Ecto neural progenitor cell (in vitro differentiated cells): ENCODE data around the gene SLC22A8.
"Not testable (repeated sequence)": the region's sequence is repeated elsewhere in the genome, so short reads cannot be mapped to it uniquely, and the experiment has no call there.

Source experiments
- DNase-seq: peaks from one replicate; pipeline ENCODE4 v3.0.0-alpha.2; 2018; ENCODE audit warnings: low spot score

The SLC22A8 gene

DNA sequence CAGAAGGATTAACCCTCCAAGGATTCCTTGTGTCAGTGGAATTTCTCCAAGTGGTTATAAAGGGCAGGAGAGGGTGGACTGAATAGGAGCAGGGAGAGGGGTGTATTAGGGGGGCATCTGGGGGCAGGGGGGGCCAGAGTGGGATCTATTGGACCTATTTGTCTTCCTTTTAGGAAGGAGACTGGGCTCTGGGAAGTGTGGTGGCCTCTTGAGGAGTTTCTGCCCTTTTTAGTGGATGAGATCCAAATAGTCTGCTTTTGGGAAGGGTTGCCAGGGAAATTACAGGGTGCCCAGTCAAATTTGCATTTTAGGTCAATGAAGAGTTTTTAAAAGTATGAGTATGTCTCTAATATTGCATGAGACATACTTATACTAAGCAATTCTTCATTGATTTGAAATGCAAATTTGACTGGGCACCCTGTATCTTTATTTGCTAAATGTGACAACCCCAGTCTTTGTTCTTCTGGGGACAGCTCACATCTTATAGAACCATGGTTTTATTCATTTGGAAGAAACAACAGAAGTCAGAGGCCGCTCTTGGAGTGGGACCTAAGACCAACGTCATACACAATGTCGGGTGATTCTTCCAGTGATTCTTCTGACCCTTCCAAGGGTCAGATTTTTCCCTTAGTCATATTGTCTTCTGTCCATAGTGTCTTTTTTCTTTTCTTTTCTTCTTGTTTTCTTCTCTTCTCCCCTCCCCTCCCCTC is 30.4 kb downstream of the SLC22A8 start:
- no peak for DNase-seq

DNA sequence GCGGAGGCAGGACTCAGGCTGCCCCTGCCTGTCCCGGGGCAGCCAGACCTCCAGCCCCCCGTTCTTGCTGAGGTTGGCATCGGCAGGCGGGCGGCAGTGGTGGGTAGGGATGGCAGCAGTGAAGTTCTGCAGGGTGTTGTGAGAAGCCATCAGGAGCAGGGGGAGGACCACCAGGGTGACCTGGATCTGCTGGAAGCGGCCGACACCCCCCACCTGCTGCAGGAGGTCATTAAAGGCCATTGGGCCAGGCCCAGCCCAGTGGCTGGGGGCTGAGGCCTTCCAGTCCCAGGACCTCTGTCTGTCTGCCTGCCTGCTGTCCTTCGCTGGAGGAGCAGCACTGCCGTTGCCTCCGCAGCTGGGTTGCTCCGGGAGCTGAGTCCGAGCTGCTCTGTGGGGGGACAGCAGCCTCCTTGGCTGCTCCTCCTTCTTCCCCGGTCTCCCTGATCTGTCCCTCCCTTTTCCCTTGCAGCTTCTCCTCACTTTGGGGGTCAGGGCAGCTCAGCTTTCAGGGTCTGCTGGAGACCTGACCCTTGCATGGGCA is 31.1 kb downstream of the SLC22A8 start, which contains the start of gene SLC22A6:
Gene SLC22A6, minus strand, starts transcription at position 517 of the 541 bp plus-strand sequence. Its CDS starts 277 bp downstream, at position 240.
- DNase-seq: peak; percentile 72

DNA sequence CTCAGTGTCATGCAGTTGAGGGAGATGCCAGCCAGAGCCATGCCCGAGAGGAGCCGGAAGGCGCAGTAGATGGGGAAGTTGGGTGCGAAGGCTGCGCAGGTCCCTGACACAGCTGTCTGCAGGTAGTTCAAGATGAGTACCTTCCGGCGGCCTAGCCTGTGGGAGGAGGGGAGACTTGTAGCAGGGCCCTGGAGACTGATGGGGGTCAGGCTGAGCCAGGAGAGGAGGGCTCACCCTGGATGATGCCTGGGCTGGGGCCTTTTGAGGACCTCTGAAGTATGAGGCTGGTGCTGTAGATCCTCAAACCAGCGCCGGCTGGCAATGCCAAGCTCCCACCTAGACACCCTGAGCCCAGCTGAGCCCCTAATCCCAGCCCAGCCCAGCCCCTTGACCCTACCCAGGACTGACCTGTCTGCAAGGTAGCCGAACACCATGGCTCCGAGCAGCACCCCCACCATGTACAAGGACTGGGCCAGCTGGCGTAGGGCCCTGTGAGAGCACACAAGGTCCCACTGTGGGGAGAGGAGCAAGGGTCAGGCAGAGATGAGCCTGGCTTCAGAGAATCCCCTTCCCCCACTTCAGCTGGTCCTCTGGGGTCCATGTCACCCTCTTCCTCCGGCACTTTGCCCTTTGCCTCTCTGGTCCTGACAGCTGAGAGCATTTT is 32.0 kb downstream of the SLC22A8 start:
- no peak for DNase-seq

DNA sequence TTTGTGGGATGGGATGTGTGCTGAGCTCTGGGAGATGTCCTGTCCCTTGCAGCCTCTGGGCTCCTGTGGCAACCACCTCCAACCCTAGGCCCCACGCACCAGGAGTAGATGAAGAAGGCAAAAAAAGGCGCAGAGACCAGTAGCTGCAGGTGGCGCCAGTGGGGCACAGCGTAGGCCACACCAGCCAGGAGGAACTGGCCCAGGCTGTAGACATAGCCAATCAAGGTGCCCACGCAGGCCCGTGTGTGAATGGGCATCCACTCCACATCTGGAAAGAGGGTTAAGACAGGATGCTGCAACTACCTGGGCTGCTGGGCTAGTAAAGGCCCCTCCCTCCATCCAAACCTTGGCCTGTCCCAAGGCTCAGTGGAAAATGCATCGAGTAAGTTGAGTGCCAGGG is 33.9 kb downstream of the SLC22A8 start:
- no peak for DNase-seq

DNA sequence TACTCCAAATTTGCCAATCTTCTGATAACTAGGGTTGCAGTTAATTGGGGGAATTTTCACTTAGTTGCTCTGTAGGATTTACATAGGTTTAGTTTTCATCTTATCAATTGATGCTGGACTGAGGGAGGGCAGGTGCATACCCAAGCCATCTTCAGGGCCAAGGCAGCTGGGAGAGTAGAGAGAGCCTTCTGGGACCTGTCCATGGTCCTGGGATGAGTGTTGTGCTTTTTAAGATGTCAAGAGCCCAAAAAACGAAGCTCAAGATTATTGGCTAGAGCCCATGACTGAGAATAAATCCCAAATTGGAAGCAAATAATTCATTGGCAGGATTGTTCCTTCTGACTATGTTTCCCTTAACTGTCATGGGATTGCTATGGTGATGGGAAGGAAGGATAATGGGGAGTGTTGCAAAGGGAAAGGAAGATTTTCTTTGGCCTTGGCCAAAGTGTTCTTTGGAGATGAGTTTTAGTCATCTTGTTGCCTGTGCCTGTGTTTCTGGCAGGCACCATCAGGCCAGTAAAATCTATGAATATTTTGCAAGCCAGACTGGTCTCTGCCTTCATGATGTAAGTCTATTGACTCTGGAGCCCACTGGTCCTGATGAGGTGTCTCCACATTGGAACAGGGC is 35.4 kb downstream of the SLC22A8 start:
- DNase-seq: no peak

DNA sequence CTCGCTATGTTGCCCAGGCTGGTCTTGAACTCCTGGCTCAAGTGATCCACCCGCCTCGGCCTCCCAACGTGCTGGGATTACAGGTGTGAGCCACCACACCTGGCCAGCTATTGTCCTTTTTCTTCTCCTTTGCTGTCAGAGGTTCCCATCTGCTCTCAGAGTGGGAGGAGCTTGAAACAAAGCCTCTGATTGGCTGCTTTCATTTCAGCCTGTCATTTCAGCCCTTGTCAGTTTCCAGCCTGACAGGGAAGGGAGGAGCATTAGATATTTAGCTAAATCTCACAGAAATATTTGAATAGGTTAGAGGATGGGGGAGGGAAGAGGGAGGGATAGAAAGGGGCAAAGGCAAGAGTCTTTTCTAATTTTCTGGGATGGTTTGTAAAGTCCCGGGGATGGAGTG is 39.5 kb downstream of the SLC22A8 start:
- DNase-seq: no peak

DNA sequence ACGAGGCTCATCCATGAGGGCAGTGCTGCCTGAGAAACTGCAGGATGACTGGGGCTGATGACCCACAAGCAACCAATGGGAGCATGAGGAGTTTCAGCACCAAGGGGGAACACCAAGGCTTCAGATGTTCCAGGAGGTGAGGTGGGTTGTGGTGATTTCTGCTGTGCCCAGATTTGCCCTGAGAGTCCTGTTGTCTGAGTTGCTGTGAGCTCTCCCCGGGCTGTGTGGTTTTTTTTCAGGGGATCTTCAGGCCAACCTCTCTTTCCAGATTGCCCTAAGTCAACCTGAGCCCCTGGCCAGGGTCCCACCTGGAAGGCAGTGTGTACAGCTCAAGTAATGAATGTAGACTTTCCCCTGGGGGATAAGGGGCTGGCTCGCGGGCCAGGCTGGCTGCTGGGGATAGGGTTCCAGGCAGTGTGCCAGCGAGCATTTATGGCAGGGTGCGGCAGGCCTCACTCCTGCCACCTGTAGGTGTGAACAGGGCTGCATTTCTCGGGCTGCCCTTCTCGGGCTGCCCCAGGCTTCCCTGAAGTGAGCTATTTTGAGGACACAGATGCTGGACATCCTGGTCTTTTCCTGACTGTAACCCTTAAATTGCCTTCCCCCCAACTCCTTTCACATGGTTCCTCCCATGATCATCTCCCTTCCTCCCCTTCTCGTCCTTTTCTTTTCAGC is 40.7 kb downstream of the SLC22A8 start:
- DNase-seq: peak; percentile 64

DNA sequence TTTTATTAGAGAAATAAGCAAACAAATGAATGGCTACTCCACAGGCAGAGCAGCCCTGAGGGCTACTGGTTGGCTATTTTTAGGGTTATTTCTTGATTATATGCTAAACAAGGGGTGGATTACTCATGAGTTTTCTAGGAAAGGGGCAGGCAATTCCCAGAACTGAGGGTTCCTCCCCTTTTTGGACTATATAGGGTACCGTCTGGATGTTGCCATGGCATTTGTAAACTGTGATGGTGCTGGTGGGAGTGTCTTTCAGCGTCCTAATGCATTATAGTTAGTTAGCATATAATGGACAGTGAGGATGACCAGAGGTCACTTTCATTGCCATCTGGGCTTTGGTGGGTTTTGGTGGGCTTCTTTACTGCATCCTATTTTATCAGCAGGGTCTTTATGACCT is 50.1 kb downstream of the SLC22A8 start:
- no peak for DNase-seq

DNA sequence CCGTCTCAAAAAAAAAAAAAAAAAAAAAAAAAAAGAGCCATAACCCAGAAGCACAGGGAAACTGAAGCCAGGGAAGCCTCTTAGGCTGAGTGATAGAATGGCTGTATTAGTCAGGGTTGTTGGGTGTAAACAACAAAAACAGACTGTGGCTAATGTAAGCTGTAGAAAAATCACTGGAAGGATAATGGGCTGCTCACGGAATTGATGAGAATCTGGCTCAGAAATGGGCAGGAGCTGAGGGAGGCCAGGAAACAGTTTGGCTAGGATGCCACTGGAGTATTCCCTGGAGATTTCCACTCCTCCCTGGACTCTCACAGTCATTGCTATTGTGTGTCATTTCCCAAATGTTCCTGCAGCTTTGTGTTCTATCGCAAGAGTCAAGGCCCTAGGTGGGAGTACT is 53.2 kb downstream of the SLC22A8 start:
- peak; percentile 22 for DNase-seq

DNA sequence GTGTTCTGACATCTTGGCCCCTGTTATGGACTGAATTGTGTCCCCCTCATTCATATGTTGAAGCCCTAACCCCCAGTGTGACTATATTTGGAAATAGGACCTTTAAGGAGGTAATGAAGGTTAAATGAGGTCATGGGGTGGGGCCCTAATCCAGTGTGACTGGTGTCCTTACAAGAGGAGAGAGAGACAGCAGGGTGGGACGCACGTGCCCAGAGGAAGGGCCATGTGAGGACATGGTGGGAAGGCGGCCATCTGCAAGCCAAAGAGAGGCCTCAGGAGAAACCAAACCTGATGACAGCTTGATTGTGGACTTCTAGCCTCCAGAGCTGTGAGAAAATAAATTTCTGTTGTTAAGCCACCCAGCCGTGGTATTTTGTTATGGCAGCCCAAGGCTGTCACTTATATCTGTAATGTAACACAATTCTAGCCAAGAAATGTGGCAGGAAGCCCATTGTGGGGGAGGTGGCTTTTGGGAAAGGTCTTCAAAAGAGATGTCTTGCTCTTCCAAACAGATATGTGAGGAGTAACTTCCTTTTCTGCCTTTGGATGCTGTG is 54.5 kb downstream of the SLC22A8 start:
- peak; percentile 8 for DNase-seq

DNA sequence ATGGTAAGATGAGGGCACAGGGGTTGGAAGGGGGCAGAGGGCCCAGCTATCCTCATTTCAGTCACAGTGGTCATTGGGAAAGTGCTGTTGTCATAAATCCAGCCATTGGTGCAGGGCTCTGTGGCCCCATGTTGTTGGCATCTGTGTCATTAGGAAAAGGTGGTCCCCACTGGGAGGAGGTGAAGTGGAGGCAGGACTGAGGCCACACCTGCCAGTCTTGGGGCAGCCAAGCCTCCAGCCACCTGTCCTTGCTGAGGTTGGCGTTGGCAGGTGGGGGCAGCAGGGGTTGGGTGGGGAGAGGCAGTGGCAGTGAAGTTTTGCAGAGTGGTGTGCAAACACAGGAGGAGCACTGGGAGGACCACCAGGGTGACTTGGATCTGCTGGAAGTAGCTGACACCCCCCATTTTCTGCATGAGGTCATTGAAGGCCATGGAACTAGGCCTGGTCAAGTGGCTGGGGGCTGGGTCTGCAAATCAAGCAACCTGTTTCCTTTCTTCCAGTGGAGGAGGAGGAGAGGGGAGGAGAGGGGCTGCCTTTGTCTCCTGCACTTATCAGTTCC is 56.1 kb downstream of the SLC22A8 start:
- peak; percentile 25 for DNase-seq

DNA sequence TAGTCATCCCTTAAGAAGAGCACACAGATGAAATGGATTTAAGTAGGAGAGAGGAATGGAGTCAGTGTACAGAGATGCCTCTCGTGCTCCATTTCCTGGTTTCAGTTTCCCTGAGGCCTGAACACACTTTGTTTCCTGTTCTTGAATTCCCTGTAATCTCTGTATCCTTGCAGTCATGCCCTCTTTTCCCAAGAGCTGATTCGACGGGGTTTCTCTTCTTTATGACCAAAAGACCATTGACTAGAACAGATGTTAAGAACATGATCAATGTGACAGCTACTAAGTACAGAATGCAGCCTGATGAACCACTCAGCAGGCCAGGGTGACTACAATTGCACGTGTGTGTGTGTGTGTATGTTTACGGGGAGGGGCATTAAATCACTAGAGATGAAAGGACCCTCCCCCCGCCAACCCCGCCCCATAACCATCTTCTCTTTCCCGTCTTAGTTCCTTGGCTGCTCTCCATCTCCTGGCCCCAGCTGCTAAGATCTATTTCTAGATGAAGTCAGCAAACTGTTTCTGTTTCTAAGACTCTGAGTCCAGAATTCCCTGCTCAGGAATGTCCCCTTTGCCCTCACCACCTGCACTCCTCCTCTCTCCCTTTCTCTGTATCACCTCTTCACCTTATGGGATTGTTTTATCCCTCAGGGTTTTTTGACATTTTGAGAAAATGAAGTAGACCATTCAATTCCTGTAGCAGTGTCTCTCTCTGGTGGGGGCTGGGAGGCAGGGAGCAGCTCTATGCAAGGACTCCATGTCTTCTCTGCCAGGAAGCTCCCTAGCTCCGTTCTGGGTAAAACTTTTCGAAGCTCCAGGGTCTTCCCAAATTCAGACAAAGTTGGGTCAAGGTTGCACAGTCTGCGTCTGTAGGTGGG is 56.9 kb downstream of the SLC22A8 start:
- DNase-seq: peak; percentile 39

DNA sequence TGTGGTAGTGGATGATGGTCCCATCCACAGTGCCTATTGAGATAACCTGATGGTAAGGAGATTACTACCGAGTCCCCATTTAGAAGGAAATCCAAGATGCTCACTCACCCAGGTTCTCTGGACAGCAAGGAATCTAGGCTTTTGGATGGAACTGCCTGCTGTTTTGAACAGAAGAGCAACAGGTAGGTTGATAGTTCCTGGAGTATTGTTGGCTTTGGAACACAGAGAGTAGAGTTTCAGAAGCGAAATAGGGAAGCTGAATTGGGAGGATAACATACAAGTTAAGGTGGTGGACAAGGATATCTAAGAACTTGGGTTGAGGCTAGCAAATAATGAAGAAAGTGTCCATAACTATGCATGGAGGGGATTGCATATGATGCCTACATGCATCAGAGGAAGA is 58.5 kb downstream of the SLC22A8 start:
- peak; percentile 17 for DNase-seq

DNA sequence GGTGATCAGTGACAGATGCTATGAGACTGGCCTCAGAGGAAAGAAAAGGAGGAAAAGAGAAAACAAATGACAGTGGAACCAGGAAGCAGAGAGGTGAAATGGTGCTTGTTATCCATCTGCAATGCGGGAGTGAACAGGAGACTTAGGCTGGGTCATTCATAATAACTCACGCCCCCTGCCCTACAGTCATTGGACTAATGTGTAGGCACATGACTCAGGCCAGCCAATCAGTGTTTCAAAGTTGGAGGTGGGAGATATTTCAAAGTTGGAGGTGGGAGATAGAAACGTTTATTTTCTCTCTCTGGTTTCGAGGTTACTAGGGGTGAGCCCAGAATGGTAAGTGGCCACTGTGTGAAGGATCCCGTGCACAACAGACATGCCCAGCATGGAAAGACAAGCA is 61.2 kb downstream of the SLC22A8 start:
- peak; percentile 20 for DNase-seq

DNA sequence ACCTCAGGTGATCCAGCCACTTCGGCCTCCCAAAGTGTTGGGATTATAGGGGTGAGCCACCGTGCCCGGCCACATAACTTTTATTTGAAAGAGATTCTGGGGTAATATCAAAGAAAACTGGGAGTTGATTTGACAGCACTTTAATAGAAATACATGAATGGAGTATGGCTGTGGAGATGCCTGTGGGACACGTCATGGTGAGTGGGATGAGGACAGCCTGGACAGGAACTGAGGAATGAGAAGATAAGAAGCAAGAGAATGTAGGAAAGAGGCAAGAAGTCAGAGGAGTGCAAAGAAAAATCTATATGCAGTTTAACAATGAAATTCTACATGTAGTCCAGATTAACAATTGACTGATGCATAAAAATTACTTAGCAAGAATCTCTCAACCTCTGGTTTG is 61.8 kb downstream of the SLC22A8 start:
- DNase-seq: peak; percentile 12

DNA sequence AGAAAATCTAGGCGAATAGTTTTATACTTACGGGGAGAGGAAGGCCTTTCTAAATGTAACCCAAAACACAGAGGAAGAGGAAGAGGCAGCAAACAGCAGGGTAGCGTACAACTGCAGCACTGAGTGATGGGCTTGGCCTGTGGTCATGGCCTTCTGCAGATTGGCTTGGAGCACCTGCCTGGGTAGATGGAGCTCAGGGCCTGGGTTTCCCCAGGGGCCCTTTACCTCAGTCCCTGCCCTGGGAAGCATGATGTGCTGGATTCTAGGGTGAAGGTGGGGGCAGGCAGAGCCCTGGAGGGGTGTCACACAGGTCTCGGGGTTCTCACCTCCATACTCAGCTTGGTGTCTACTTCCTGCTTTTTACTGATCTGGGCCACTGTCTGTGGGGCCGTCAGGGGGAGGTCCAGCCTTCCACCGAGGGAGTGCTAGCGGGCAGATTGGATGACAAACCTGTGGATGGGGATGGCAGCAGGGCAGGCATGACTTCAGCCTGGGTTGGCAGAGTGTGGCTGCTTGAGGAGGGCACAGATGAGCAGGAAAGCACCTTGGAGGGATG is 66.8 kb downstream of the SLC22A8 start:
- DNase-seq: peak; percentile 29

DNA sequence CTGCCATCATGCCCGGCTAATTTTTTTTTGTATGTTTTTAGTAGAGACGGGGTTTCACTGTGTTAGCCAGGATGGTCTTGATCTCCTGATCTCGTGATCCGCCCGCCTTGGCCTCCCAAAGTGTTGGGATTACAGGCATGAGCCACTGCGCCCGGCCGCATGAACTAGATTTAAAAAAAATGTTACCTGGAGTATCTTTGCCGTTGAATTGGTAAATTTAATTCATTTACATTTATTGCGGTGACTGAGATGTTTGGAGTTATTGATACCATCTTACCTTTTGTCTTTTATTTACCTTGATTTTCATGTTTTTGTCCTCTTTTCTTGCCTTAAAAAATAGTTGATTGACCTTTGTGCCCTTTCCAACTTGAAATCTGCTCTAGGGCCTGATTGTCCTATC is 70.1 kb downstream of the SLC22A8 start:
- not testable (repeated sequence) for DNase-seq
